UCSD-AML1 (cell line): ENCODE data around the gene GBP3.
"Not testable (repeated sequence)": the region's sequence is repeated elsewhere in the genome, so short reads cannot be mapped to it uniquely, and the experiment has no call there.

Source experiments
- DNase-seq: peaks from one replicate; lab custom pipeline; 2025; ENCODE audit not compliant: unreplicated experiment; lab: John Stamatoyannopoulos, UW

GBP3 gene, protein sequence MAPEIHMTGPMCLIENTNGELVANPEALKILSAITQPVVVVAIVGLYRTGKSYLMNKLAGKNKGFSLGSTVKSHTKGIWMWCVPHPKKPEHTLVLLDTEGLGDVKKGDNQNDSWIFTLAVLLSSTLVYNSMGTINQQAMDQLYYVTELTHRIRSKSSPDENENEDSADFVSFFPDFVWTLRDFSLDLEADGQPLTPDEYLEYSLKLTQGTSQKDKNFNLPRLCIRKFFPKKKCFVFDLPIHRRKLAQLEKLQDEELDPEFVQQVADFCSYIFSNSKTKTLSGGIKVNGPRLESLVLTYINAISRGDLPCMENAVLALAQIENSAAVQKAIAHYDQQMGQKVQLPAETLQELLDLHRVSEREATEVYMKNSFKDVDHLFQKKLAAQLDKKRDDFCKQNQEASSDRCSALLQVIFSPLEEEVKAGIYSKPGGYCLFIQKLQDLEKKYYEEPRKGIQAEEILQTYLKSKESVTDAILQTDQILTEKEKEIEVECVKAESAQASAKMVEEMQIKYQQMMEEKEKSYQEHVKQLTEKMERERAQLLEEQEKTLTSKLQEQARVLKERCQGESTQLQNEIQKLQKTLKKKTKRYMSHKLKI

GRCh38 chr1:89022167-89022959 is at the start of gene GBP3:
GBP3 (minus strand) TSS chr1:89022866; CDS start chr1:89020721, 2,145 bp downstream.
- DNase-seq: no peak

DNA sequence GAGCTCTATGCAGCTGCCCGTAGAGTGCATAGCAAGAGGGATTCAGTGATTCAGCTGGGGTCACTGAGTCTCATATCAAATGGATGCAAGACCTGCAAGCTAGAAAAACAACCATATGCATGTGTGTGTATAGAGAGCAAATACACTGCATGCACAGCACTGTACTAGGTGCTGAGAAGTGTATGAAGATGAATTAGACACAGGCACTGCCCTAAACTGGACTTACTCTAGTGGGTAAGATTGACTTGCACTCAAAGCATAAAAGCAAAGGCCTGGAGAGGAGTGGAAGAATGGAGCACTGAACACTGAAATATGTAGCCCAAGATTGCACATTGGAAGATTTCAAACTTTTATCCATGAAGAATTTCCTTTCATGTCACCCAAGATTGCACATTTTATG is 47.8 kb upstream of the GBP3 start:
- DNase-seq: no peak

GRCh38 chr1:89069951-89070350 is 47.3 kb upstream of the GBP3 start:
- no peak for DNase-seq

DNA sequence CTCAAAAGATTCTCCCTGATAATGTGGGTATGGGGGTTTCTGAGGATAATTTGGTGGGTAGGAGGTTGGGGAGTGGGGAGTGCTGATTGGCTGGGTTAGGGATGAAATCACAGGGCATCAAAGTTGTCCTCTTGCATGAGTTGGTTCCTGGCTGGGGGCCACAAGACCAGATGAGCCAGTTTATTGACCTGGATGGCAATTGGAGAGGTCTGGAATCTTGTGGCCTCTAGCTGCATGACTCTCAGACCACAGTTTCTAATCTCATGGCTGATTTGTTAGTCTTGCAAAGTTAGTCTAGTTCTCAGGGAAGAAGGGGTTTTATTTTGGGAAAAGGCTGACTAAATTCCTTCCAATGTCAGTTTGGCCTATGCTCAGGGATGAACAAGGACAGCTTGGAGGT is 45.6 kb upstream of the GBP3 start:
- no peak for DNase-seq

- DNase-seq: no peak
Measured at GRCh38 chr1:89065079-89065868, 42.6 kb upstream of the GBP3 start, which contains the start of gene GBP1. GBP1 (minus strand) TSS chr1:89065208; CDS start chr1:89063234, 1,974 bp downstream.

DNA sequence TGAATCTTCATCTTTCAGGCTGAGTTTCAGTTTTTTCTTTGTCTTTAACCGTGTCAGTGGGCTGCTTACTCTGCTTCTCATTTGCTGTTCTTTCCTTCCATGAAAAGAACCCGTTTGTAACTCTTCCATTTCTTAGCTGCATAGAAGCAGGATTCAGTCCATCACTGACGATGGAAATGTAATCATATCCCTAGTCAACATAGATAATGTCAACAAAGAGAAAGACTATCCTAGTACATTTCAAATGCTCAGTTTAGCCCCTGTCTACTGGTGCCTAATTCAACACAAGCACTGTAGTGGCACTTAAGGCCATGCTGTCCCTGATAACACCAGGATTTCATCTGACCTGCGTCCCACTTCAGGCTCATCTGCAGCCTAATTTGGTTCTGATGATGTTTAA is 42.0 kb upstream of the GBP3 start:
- DNase-seq: no peak

- DNase-seq: no peak
Measured at GRCh38 chr1:89063094-89063493, 40.4 kb upstream of the GBP3 start.

DNA sequence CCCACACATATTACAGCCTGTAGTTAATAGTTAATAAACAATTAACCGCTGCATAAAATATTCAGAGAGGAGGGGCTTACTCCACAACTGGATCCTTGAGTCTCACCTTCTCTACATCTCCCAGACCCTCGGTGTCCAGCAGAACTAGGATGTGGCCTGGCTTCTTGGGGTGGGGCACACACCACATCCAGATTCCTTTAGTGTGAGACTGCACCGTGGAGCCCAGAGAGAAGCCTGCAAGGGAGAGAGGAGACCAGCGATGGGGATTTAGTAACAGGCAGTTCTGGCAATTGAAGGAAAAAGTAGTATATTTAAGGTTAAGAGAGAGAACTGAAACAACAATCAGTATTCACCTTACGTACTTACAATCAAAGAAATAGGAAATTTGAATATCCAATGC is 37.4 kb upstream of the GBP3 start:
- DNase-seq: no peak

DNA sequence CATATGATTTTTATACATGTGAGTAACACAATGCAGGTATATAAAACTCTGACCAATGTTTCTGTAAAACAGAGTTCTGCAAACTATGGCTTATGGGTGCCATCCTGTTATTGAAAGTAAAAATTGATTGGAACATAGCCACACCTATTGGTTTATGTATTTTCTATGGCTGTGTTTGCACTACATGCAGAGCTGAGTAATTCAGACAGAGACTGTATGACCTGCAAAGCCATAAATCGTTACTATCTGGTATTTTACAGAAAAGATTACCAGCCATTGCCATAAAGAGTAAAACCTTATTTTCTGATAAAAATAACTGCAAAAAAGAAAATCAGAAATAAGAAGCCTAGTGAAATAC is 29.3 kb upstream of the GBP3 start:
- DNase-seq: no peak

- DNase-seq: no peak
Measured at GRCh38 chr1:89051300-89051954, 28.8 kb upstream of the GBP3 start.

DNA sequence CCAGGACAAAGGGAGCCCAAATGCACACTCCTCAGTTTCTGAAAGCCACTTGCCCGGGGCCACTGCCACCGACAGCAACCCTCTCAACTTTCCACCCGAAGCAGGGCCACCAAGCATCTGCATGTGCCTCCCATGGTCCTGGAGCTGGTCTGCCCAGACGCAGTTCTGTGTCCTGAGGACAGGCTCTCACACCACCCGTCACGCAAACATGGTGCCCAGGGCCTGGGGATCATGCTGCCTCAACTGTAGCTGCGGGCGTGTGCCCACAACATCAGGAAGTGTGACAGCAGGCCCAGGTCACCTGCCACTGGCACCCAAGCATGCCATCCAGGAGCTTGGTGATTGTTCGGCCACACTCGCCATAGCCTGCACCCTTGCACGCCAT is 28.0 kb upstream of the GBP3 start:
- no peak for DNase-seq

GRCh38 chr1:89049901-89050648 is 27.4 kb upstream of the GBP3 start:
- DNase-seq: not testable (repeated sequence)

GRCh38 chr1:89049187-89049586 is 26.5 kb upstream of the GBP3 start:
- not testable (repeated sequence) for DNase-seq

DNA sequence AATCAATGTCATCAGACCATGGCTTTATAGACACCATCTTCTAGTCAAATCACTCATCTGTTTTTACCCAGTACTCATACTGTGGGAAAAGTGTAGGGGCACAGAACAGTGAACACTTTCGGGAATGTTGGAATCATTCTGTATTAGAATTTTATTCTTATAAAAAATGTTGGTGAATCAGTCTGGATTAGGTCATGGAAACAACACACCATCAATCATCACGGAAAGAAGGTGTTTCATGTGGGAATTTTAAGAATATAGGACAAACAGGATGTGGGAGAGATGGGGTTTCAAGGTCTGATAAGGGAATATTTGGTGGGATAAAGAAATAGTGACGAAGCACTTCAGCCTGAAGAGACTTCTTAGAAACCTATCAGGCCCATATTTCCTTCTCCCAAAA is 25.1 kb upstream of the GBP3 start:
- no peak for DNase-seq

DNA sequence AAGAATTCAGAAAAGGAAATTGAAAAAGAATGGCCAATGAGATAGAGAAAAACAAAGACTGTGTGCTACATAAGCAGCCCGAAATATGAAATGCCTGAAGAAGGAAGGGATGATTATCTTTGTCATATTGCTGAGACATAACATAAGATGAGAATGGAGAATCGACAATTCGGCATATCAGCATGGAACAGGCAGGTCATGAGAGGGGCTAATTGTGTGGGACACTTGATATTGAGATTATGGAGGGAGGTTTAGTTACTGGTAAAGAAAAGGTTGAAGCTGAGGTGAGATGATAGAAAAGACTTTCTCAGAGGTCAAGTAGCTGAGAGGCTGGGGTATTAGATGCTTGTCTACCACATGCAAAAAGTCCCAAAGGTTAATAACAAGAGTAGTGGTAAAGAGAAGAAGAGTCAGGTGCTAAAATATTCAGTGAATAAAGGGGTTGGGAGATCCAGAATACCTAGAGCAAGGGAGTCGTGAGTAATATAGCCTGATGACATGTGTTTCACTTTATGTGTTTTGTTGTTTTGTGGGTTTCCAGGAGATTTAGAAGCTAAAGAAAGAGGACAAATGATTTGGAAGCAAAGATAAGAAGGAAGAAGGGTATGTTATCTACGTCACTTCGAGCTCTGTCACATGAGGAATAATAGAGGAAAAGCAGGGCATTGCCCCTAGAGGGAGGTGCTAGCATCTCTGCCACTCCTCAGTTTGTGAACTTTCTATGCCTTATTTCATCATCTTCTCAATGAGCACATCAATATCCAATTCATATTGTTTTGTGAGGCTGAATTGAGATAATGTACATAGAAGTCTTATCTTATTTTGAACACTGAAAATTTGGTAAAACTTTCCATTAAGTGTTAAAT is 23.9 kb upstream of the GBP3 start:
- DNase-seq: not testable (repeated sequence)

DNA sequence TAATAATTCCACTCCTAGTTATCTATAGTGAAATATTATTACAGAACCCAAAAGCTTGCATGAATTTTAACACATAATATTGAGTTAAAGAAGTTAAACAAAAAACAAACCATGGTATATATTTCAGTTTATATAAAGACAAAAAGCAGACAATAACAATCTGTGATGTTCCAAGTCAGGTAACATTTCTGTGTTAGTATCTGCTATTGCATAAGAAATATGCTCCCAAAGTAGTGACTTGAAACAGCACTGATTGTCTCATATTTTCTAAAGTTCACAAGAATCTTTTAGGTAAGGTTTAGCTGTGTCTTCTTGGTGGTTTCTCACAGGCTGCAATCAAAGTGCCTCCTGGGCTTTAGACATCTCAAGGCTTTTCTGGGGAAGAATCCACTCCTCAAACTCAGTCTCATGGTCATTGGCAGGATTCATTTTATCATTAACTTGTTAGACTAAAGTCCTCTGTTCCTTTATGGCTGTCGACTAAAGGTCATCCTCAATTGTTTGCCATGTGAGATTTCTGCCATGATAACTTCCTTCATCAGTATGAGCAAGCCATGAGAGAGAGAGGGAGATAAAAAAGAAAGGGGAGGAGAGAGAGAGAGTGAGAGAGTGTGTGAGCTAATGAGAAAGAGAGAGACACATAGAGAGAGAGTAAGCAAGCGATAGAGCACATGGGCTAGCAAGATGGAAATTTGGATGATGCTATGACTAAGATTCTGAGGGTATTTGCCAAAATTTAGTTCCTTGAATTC is 22.5 kb upstream of the GBP3 start:
- no peak for DNase-seq

DNA sequence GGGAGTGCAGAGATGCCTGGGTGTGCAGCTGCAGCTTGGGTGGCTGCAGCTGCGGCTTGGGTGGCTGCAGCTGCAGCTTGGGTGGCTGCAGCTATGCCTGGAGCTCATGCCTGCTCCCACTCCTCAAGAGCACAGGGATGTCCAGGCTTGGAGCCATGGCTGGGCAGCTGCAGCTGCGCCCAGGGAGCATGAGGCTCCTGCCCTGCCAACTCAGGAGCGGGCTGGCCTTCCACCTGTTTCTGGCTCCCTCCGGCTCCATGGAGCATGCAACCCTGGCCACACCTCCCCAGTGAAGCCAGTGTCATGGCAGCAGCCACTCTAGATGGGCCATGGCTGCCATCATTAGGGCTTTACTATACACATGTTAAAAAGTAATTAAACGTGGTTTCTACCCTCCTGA is 21.3 kb upstream of the GBP3 start:
- no peak for DNase-seq

DNA sequence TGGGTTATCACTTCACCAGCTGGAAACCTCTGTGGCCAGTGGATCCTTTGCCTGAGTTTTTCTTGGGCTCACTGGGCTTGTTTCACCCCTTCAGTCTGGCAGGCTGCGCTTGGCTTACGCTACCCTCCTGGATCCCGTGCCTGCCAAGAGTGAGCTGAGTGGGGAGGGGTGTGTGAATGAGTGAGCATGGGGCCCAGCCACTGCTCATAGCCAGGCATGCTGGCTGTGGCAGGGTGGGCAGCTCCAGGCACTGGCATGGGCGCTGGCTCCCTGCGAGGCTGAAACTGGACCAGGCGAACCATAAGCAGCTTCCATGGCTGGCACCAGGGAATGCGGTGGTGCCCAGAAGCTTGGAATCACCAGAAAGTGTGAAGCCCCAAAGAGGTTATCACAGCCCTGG is 19.8 kb upstream of the GBP3 start:
- DNase-seq: no peak
